K562 (cell line): Measurements from ENCODE around the gene PTPN11. TPM values are rescaled to one million over a fixed set of nuclear protein-coding genes. Genes with fewer than 3 reads are reported as not detected.

ENCODE experiments used
- ATAC-seq: fragments of 200-7000 bp; cut with Tn5 transposase; 3 replicates; pipeline ENCODE4 v1.9.1; 2020; ENCODE audit warnings: moderate library complexity
- BruUV-seq: library from RNA; stranded (reverse); fragments of 400-500 nt; replicated peaks from 2 replicates; lab custom pipeline; 2021; lab: Mats Ljungman, UMichigan
- CTCF ChIA-PET: fragments of 300-600 bp; formaldehyde crosslinking; extraction: SDS; loops from one replicate; lab custom pipeline; 2021; ENCODE audit warnings: low intra/inter-chr PET ratio; lab: Yijun Ruan, JAX
- POLR2A ChIA-PET: fragments of 300-600, 350-650 bp; sonication (Branson Sonifier 250); formaldehyde crosslinking; extraction: SDS; loops from one replicate; lab custom pipeline; 2021; ENCODE audit warnings: antibody characterized with exemption, inconsistent platforms; lab: Yijun Ruan, JAX
- DNase-seq, 4 experiments: peaks; one replicate each; pipeline versions ENCODE4 v3.0.0 to v3.0.0-alpha.2; 2011 to 2018; ENCODE audit warnings: low spot score in 3 of 4, mixed read lengths in 3 of 4; ENCODE audit errors: extremely low read depth in 1 of 4
- FAIRE-seq: peaks from 2 replicates; lab custom pipeline; 2011; peaks lifted over from hg19 to GRCh38; lab: Jason Lieb, UNC
- H2AFZ ChIP-seq: 2 replicates; pipeline ENCODE4 v1.6.0; 2011; ENCODE audit warnings: low read depth, low read length, control low read depth, inconsistent platforms
- H3K27ac ChIP-seq: fragments of 200-600 bp; 3 replicates; pipeline ENCODE4 v1.8.0; 2011; ENCODE audit warnings: low read depth, mild to moderate bottlenecking, control low read depth, inconsistent platforms, low read length, moderate library complexity, mixed read lengths; ENCODE audit errors: extremely low read depth
- H3K27me3 ChIP-seq, 2 experiments: fragments of 300-600 bp in 1 of 2; 2 replicates in 1 of 2; 3 replicates in 1 of 2; pipeline versions ENCODE4 v1.6.0 to v1.8.0; 2011; ENCODE audit warnings: inconsistent platforms in 2 of 2, low read length in 2 of 2, mild to moderate bottlenecking in 1 of 2, mixed read lengths in 1 of 2, moderate library complexity in 1 of 2; ENCODE audit not compliant: control insufficient read depth in 2 of 2, insufficient read depth in 2 of 2
- H3K36me3 ChIP-seq: fragments of 300-600 bp; 3 replicates; pipeline ENCODE4 v1.8.0; 2011; ENCODE audit warnings: mild to moderate bottlenecking, low read length, inconsistent platforms; ENCODE audit not compliant: control insufficient read depth, insufficient read depth
- H3K4me1 ChIP-seq, 2 experiments: fragments of 200-600 bp in 1 of 2; replicated peaks in 1 of 2; 2 replicates in 1 of 2; 3 replicates in 1 of 2; pipeline versions ENCODE4 v1.5.1 to v1.8.0; 2011; ENCODE audit warnings: inconsistent platforms in 2 of 2, low read length in 2 of 2, mild to moderate bottlenecking in 1 of 2, mixed read lengths in 1 of 2, moderate library complexity in 1 of 2; ENCODE audit not compliant: control insufficient read depth in 2 of 2, insufficient read depth in 2 of 2
- H3K4me2 ChIP-seq: 2 replicates; pipeline ENCODE4 v1.6.1; 2011; ENCODE audit warnings: low read length, control low read depth, inconsistent platforms, mixed read lengths; ENCODE audit not compliant: insufficient read depth
- H3K4me3 ChIP-seq: fragments of 200-600 bp; sonication (generic), shearing (Covaris generic); 2 replicates; pipeline ENCODE4 v1.5.1; 2016; ENCODE audit warnings: control low read depth, inconsistent platforms
- H3K79me2 ChIP-seq: fragments of 200-600 bp; 3 replicates; pipeline ENCODE4 v1.8.0; 2011; ENCODE audit warnings: low read length, inconsistent platforms; ENCODE audit not compliant: control insufficient read depth, insufficient read depth
- H3K9ac ChIP-seq, 2 experiments: 2 replicates each; pipeline versions ENCODE4 v1.6.0 to v1.6.1; 2011; ENCODE audit warnings: low read depth in 2 of 2, low read length in 2 of 2, control low read depth in 1 of 2, inconsistent platforms in 1 of 2, mild to moderate bottlenecking in 1 of 2, mixed read lengths in 1 of 2; ENCODE audit not compliant: insufficient read depth in 1 of 2
- H3K9me1 ChIP-seq: one replicate; pipeline ENCODE4 v1.6.0; 2011; ENCODE audit warnings: inconsistent platforms, mild to moderate bottlenecking, low read length, moderate library complexity; ENCODE audit not compliant: control insufficient read depth, insufficient read depth
- H3K9me3 ChIP-seq: replicated peaks from 2 replicates; pipeline ENCODE4 v1.5.1; 2011; ENCODE audit warnings: low read depth, low read length, inconsistent platforms; ENCODE audit not compliant: control insufficient read depth, insufficient read depth
- H4K20me1 ChIP-seq: replicated peaks from 2 replicates; pipeline ENCODE4 v1.6.1; 2011; ENCODE audit warnings: low read length, inconsistent platforms, mixed read lengths; ENCODE audit not compliant: control insufficient read depth, insufficient read depth
- AFF1 ChIP-seq, 2 experiments: fragments of 450-650 bp; IDR thresholded peaks; 2 replicates each; pipeline ENCODE4 v1.6.1; 2018; ENCODE audit warnings: mild to moderate bottlenecking in 2 of 2, low read depth in 1 of 2; ENCODE audit not compliant: partially characterized antibody in 2 of 2
- BHLHE40 ChIP-seq: IDR thresholded peaks from 2 replicates; pipeline ENCODE4 v1.6.1; 2011; ENCODE audit warnings: low read length, improper control_type of control experiment
- HNRNPL ChIP-seq: fragments of 200-400 bp; formaldehyde crosslinking; IDR thresholded peaks from 2 replicates; pipeline ENCODE4 v1.6.1; 2017; ENCODE audit warnings: low read depth, mild to moderate bottlenecking, low read length
- PRMT5 ChIP-seq: sonication (generic); formaldehyde crosslinking; IDR thresholded peaks from 2 replicates; pipeline ENCODE4 v1.5.0; 2020; ENCODE audit warnings: missing genetic modification reagents
- SMAD4 ChIP-seq: fragments of 250-450 bp; sonication (Bioruptor Pico); conservative IDR thresholded peaks from 2 replicates; pipeline ENCODE4 v1.8.0; 2021; ENCODE audit warnings: inconsistent platforms, mild to moderate bottlenecking, moderate library complexity
- ZNF253 ChIP-seq: fragments of 250-450 bp; sonication (Bioruptor Pico); conservative IDR thresholded peaks from 2 replicates; pipeline ENCODE4 v1.6.1; 2021; ENCODE audit warnings: mild to moderate bottlenecking
- ZNF780A ChIP-seq: fragments of 250-450 bp; sonication (Bioruptor Pico); IDR thresholded peaks from 2 replicates; pipeline ENCODE4 v1.5.0; 2021; ENCODE audit warnings: mild to moderate bottlenecking
- WGBS: fragments of 100-300 bp; shearing (Covaris generic); methylation state at CpG from one replicate; pipeline ENCODE4 v1.1.6; 2016; ENCODE audit warnings: low coverage, mixed read lengths; ENCODE audit not compliant: insufficient coverage; ENCODE audit errors: missing lambda C conversion rate; 5-methylcytosine and 5-hydroxymethylcytosine counted together
- in situ Hi-C: fragments of 300-500 bp; cut with MboI; formaldehyde crosslinking; loops from 4 replicates; pipeline ENCODE4 v1.15.0; 2018; ENCODE audit warnings: inconsistent platforms, mixed read lengths
- intact Hi-C: fragments of 100-400 bp; cut with micrococcal nuclease; formaldehyde crosslinking; loops from 2 replicates; pipeline ENCODE4 v1.14.2; 2022
- polyA plus RNA-seq, 8 experiments: library from polyadenylated mRNA; depleted of rRNA in 4 of 8; stranded (reverse) in 5 of 8; unstranded in 3 of 8; fragments of >200 nt; fragmentation: Nextera tagmentation in 2 of 8; fragmentation: Illumina TruSeq in 1 of 8; extraction: Ambion mirVana in 2 of 8; extraction: Trizol in 1 of 8; gene quantifications; 2 replicates each; pipeline versions ENCODE4 v1.2.1 to v1.2.3, GENCODE V29; 2011 to 2014; ENCODE audit warnings: inconsistent platforms in 1 of 8, missing spikeins in 1 of 8
- total RNA-seq, 7 experiments: library from RNA; depleted of rRNA in 6 of 7; stranded (reverse); fragments of >200 nt in 6 of 7; fragmentation: Illumina TruSeq in 2 of 7; extraction: Trizol in 2 of 7; gene quantifications; 2 replicates each; pipeline versions ENCODE4 v1.2.1 to v1.2.3, GENCODE V29; 2011 to 2021; ENCODE audit warnings: low replicate concordance in 1 of 7
- TF ChIP-seq, protein P1 (sequence below), 2 experiments: fragments of 450-650 bp; IDR thresholded peaks; 2 replicates each; pipeline ENCODE4 v1.6.1; 2016; ENCODE audit warnings: mild to moderate bottlenecking in 2 of 2, borderline replicate concordance in 1 of 2, low read depth in 1 of 2, moderate library complexity in 1 of 2

PTPN11 gene
- total and polyA plus RNA-seq, 9 of the 15 experiments (the other 6 are each of a cell fraction or from before 2014, with no cell fraction given): 22.5 to 126 (median 79.7) TPM

GRCh38 chr12:112413855-112414625, 4.7 kb upstream of the PTPN11 start:
- Histone ChIP-seq H3K9me3 (no peaks in the 10 kb centered on the region), H3K27me3 (no peaks in the 10 kb centered on the region), H3K9me1 (no peaks in the 10 kb centered on the region), H3K79me2 (peaks cover 21% of the 10 kb centered on the region), H3K9ac (0 out of 4 replicates have a peak overlapping the region, but pooled peaks of 1 of the 2 experiments have one; percentile 8), H2AFZ (peak overlapping the region; percentile 66), H3K4me2 (peak overlapping the region; percentile 61), H3K36me3 (no peaks in the 10 kb centered on the region), H3K27ac (peak overlapping the region; percentile 55), H3K4me1 (peaks cover 14 to 15% of the 10 kb centered on the region in 2 experiments; a peak in 4 of 5 replicates), H3K4me3 (no peak overlapping the region), H4K20me1 (no peaks in the 10 kb centered on the region; the same call in 1 of the 2 replicates)
- in situ Hi-C loops (no loop called here), intact Hi-C loops (no loop called here)
- peak in 2 of 4 experiments; percentile 39 to 48 for DNase-seq
- WGBS: 8% methylated on average over 2 of the region's 2 CpGs
- POLR2A ChIA-PET: interaction anchor here (0.9 to 2.7 kb wide), 4 partner anchors 9 to 216 kb away, joined by 3 to 13 read pairs (median 4); no protein-coding TSS in a partner anchor
- no peak for ATAC-seq
- CTCF ChIA-PET: interaction anchor here (0.7 kb wide), 1 partner anchor 135 kb away, joined by 3 read pairs; no protein-coding TSS in a partner anchor
- FAIRE-seq: peak; percentile 68
- BruUV-seq: no TSS peak
- TF ChIP-seq PRMT5 (CRISPR knock-in tag) (no peak), SMAD4 (no peak), BHLHE40 (no peak), ZNF780A (CRISPR knock-in tag) (no peak), HNRNPL (no peak), ZNF253 (CRISPR knock-in tag) (no peak), AFF1 (IDR thresholded peaks at IDR 0.05; ENCODE audit: low read depth in 1 of 2, partially characterized antibody in 2 of 2) (peak in 1 of 2 experiments; percentile 16)
- TF ChIP-seq, protein P1, sequence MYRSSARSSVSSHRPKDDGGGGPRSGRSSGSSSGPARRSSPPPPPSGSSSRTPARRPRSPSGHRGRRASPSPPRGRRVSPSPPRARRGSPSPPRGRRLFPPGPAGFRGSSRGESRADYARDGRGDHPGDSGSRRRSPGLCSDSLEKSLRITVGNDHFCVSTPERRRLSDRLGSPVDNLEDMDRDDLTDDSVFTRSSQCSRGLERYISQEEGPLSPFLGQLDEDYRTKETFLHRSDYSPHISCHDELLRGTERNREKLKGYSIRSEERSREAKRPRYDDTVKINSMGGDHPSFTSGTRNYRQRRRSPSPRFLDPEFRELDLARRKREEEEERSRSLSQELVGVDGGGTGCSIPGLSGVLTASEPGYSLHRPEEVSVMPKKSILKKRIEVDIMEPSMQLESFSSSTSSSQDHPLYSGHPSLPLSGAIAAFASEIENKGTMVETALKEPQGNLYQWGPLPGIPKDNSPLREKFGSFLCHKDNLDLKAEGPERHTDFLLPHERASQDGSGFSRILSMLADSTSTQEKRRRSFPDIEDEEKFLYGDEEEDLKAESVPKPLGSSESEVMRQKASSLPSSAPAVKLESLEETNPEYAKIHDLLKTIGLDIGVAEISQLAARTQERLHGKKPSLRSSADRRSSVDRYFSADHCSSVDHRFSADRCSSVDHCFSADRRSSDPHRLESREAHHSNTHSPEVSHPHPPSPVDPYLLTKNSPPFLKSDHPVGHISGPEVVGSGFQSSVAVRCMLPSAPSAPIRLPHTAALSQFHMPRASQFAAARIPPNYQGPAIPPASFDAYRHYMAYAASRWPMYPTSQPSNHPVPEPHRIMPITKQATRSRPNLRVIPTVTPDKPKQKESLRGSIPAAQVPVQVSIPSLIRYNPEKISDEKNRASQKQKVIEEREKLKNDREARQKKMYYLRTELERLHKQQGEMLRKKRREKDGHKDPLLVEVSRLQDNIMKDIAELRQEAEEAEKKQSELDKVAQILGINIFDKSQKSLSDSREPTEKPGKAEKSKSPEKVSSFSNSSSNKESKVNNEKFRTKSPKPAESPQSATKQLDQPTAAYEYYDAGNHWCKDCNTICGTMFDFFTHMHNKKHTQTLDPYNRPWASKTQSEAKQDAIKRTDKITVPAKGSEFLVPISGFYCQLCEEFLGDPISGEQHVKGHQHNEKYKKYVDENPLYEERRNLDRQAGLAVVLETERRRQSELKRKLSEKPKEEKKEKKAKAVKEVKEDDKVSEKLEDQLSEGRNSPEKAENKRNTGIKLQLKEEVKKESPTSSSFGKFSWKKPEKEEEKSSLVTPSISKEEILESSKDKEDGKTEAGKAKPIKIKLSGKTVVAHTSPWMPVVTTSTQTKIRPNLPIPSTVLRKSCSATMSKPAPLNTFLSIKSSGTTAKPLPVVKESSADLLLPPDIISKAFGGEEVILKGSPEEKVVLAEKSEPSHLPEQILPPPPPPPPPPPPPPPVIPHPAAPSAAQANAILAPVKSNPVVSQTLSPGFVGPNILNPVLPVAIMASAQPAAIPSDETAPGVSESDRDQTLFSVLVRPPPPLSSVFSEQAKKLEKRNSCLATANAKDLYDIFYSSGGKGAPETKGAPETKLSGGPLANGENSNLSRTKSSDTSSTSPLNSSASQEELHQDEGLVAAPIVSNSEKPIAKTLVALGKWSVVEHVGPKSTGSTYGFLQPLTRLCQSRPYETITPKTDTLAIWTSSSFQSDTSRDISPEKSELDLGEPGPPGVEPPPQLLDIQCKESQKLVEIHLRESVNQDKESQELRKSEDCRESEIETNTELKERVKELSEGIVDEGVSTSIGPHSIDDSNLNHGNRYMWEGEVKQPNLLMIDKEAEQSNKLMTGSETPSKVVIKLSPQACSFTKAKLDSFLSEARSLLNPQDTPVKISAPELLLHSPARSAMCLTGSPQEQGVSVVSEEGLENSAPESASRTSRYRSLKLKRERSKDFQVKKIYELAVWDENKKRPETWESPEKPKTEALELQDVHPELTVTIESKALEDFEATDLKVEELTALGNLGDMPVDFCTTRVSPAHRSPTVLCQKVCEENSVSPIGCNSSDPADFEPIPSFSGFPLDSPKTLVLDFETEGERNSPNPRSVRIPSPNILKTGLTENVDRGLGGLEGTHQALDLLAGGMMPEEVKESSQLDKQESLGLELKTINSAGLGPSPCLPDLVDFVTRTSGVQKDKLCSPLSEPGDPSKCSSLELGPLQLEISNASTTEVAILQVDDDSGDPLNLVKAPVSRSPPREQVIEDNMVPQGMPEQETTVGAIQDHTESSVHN (IDR thresholded peaks at IDR 0.05; ENCODE audit: borderline replicate concordance in 1 of 2, low read depth in 1 of 2): no peak
